ENCODE results near the gene WDFY4. TPM values are rescaled to one million over a fixed set of nuclear protein-coding genes. Genes with fewer than 3 reads are reported as not detected.

Gene WDFY4
- total and polyA plus RNA-seq, 2 donors (not counting 3 experiments of a cell fraction or from before 2014, with no cell fraction given) = 10.1 to 10.2 TPM

DNA sequence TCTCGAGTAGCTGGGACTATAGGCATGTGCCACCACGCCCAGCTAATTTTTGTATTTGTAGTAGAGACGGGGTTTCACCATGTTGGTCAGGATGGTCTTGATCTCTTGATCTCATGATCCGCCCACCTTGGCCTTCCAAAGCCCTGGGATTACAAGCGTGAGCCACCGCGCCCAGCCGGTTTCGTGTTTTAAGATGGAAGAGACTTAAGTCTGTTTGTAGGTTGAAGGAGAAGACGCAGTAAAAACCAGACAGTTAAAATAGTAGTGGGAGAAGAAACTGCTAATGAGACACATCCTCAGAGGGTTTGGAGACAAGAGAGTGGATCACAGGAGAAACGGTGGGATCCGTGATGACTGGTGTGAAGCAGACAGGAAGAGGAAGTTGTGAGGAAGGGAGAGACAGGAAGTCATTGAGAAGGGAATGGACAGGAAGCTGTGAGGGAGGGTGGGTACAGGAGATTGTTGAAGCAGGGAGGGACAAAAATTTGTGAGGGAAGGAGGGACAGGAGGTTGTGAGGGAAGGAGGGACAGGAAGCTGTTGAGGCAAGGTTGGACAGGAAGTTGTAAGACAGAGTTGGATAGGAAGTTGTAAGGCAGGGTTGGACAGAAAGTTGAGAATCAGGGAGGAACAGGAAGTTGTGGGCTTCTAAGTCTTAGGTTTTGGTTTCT is 115.5 kb downstream of the WDFY4 start:
- no peak overlapping the region for H3K4me3 ChIP-seq (replicated peaks in 1 of 3; ENCODE audit: insufficient read depth in 1 of 3, low read depth in 1 of 3, low read length in 3 of 3)
- H3K27me3 ChIP-seq (ENCODE audit: control insufficient read depth in 2 of 2, insufficient read depth in 2 of 2, low read length in 2 of 2) = no peaks in the 10 kb centered on the region
- peak overlapping the region; percentile 71 for H2AFZ ChIP-seq (ENCODE audit: low read depth, low read length)
- intact Hi-C loops (cut with micrococcal nuclease) (no loop called here), dilution Hi-C loops (cut with MboI; ENCODE audit: extremely low pct_ligation_motif_present, low sequenced_read_pairs) (no loop called here)
- DNase-seq (ENCODE audit: low read depth, low spot score) (no peak), FAIRE-seq (no peak)
- TF ChIP-seq EZH2 (IDR thresholded peaks at IDR 0.05; ENCODE audit: borderline replicate concordance, low read depth, low read length, severe bottlenecking) (no peak), FOS (IDR thresholded peaks at IDR 0.05; ENCODE audit: borderline replicate concordance, insufficient read depth, low read length) (no peak), JUN (IDR thresholded peaks at IDR 0.05; ENCODE audit: borderline replicate concordance, insufficient read depth, insufficient read length, low read depth) (no peak), POLR2A (IDR thresholded peaks at IDR 0.05; ENCODE audit: low read depth, low read length) (no peak), MYC (IDR thresholded peaks at IDR 0.05; ENCODE audit: low read depth, low read length) (no peak), GATA2 (IDR thresholded peaks at IDR 0.05; ENCODE audit: insufficient read depth, insufficient read length, low read depth, low read length) (no peak), POLR2AphosphoS5 (IDR thresholded peaks at IDR 0.05; ENCODE audit: insufficient read depth, low read depth, low read length) (no peak)
- TF ChIP-seq, protein P1, sequence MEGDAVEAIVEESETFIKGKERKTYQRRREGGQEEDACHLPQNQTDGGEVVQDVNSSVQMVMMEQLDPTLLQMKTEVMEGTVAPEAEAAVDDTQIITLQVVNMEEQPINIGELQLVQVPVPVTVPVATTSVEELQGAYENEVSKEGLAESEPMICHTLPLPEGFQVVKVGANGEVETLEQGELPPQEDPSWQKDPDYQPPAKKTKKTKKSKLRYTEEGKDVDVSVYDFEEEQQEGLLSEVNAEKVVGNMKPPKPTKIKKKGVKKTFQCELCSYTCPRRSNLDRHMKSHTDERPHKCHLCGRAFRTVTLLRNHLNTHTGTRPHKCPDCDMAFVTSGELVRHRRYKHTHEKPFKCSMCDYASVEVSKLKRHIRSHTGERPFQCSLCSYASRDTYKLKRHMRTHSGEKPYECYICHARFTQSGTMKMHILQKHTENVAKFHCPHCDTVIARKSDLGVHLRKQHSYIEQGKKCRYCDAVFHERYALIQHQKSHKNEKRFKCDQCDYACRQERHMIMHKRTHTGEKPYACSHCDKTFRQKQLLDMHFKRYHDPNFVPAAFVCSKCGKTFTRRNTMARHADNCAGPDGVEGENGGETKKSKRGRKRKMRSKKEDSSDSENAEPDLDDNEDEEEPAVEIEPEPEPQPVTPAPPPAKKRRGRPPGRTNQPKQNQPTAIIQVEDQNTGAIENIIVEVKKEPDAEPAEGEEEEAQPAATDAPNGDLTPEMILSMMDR (IDR thresholded peaks at IDR 0.05; ENCODE audit: extremely low read depth in 1 of 2, insufficient read depth in 1 of 2, low read depth in 1 of 2, low read length in 2 of 2) = no peak
- H3K4me1 ChIP-seq (ENCODE audit: control insufficient read depth, extremely low read depth, insufficient read depth, low read length) = peaks cover 3% of the 10 kb centered on the region
- no peak overlapping the region for H3K9ac ChIP-seq (replicated peaks; ENCODE audit: extremely low read depth, insufficient read depth, low read length)
- H3K4me2 ChIP-seq (ENCODE audit: insufficient read depth, low read length) = no peak overlapping the region
- POLR2A ChIA-PET = no interaction called here
- no peaks in the 10 kb centered on the region for H3K79me2 ChIP-seq (ENCODE audit: control insufficient read depth, insufficient read depth, low read length)
- BruUV-seq (replicated peaks) = no TSS peak
- no peaks in the 10 kb centered on the region for H3K36me3 ChIP-seq (ENCODE audit: control insufficient read depth in 2 of 2, extremely low read depth in 1 of 2, insufficient read depth in 2 of 2, low read length in 2 of 2)
- H3K9me3 ChIP-seq (replicated peaks; ENCODE audit: control insufficient read depth, insufficient read depth, low read length) = no peaks in the 10 kb centered on the region
- CTCF ChIA-PET = no interaction called here
- H3K9me1 ChIP-seq (replicated peaks; ENCODE audit: control insufficient read depth, extremely low read depth, insufficient read depth, low read length) = no peaks in the 10 kb centered on the region
- no peak overlapping the region for H3K27ac ChIP-seq (ENCODE audit: insufficient read depth, low read depth, low read length)
- no peaks in the 10 kb centered on the region for H4K20me1 ChIP-seq (replicated peaks; ENCODE audit: control insufficient read depth, extremely low read depth, insufficient read depth, low read length)
